HEK293 (cell line): ENCODE measurements around the gene CIC.

ENCODE experiments used
- CTCF ChIA-PET: fragments of 350-600 bp; formaldehyde crosslinking; extraction: SDS; loops from one replicate; lab custom pipeline; 2021; ENCODE audit warnings: antibody characterized with exemption; lab: Yijun Ruan, JAX
- POLR2A ChIA-PET: fragments of 300-600 bp; formaldehyde crosslinking; extraction: SDS; loops from one replicate; lab custom pipeline; 2020; ENCODE audit warnings: antibody characterized with exemption, inconsistent platforms; lab: Yijun Ruan, JAX
- H3K27ac ChIP-seq: fragments of 200-500 bp; sonication (Bioruptor generic); 2 replicates; pipeline ENCODE4 v1.5.1; 2014; ENCODE audit warnings: low read depth, low read length, control low read depth, inconsistent platforms; ENCODE audit errors: extremely low read depth
- H3K36me3 ChIP-seq, 2 experiments: fragments of 200-500 bp in 1 of 2; sonication (Bioruptor generic) in 1 of 2; 1 replicate in 1 of 2; 2 replicates in 1 of 2; pipeline ENCODE4 v1.5.1; 2014 to 2017; ENCODE audit warnings: inconsistent platforms in 2 of 2, low read length in 2 of 2; ENCODE audit not compliant: control insufficient read depth in 2 of 2, insufficient read depth in 1 of 2
- H3K4me1 ChIP-seq: fragments of 200-500 bp; sonication (Bioruptor generic); 2 replicates; pipeline ENCODE4 v1.5.1; 2014; ENCODE audit warnings: mild to moderate bottlenecking, low read length, inconsistent platforms; ENCODE audit not compliant: control insufficient read depth, insufficient read depth
- H3K4me3 ChIP-seq: 2 replicates; pipeline ENCODE4 v1.5.1; 2011; ENCODE audit warnings: low read depth, mild to moderate bottlenecking, control low read depth, low read length, moderate library complexity
- H3K9me3 ChIP-seq: fragments of 200-500 bp; sonication (Bioruptor generic); 2 replicates; pipeline ENCODE4 v1.5.1; 2014; ENCODE audit warnings: low read depth, low read length, inconsistent platforms; ENCODE audit not compliant: control insufficient read depth, insufficient read depth
- OSR2 ChIP-seq: fragments of 450-650 bp; formaldehyde crosslinking; IDR thresholded peaks from 2 replicates; pipeline ENCODE4 v1.5.1; 2016; ENCODE audit warnings: missing biosample characterization, missing genetic modification characterization
- RBAK ChIP-seq: fragments of 450-650 bp; formaldehyde crosslinking; IDR thresholded peaks from 2 replicates; pipeline ENCODE4 v1.5.1; 2016; ENCODE audit warnings: missing biosample characterization, missing genetic modification characterization
- TRIM28 ChIP-seq: IDR thresholded peaks from 2 replicates; pipeline ENCODE4 v1.6.1; 2011; ENCODE audit warnings: low read length, control low read depth, borderline replicate concordance
- ZBTB17 ChIP-seq: fragments of 450-650 bp; formaldehyde crosslinking; IDR thresholded peaks from 2 replicates; pipeline ENCODE4 v1.5.1; 2016; ENCODE audit warnings: missing biosample characterization, missing genetic modification characterization
- ZNF335 ChIP-seq: fragments of 450-650 bp; formaldehyde crosslinking; conservative IDR thresholded peaks from 2 replicates; pipeline ENCODE4 v1.5.1; 2016; ENCODE audit warnings: missing biosample characterization, missing genetic modification characterization
- ZNF416 ChIP-seq: fragments of 450-650 bp; formaldehyde crosslinking; IDR thresholded peaks from 2 replicates; pipeline ENCODE4 v1.5.1; 2016; ENCODE audit warnings: missing biosample characterization, missing genetic modification characterization
- ZNF423 ChIP-seq: fragments of 450-650 bp; formaldehyde crosslinking; IDR thresholded peaks from 2 replicates; pipeline ENCODE4 v1.5.1; 2016; ENCODE audit warnings: missing biosample characterization, missing genetic modification characterization
- ZNF426 ChIP-seq: fragments of 450-650 bp; formaldehyde crosslinking; IDR thresholded peaks from 2 replicates; pipeline ENCODE4 v1.5.1; 2017; ENCODE audit warnings: missing biosample characterization, missing genetic modification characterization, mild to moderate bottlenecking, inconsistent platforms, moderate library complexity
- ZNF433 ChIP-seq: fragments of 450-650 bp; formaldehyde crosslinking; IDR thresholded peaks from 2 replicates; pipeline ENCODE4 v1.5.1; 2016; ENCODE audit warnings: missing biosample characterization, missing genetic modification characterization, low read depth
- ZNF549 ChIP-seq: fragments of 450-650 bp; IDR thresholded peaks from 2 replicates; pipeline ENCODE4 v1.5.1; 2018; ENCODE audit warnings: missing biosample characterization, missing genetic modification characterization, mild to moderate bottlenecking, inconsistent platforms, moderate library complexity
- ZNF585B ChIP-seq: fragments of 450-650 bp; formaldehyde crosslinking; IDR thresholded peaks from 2 replicates; pipeline ENCODE4 v1.5.1; 2016; ENCODE audit warnings: missing biosample characterization, missing genetic modification characterization
- ZNF670 ChIP-seq: fragments of 450-650 bp; formaldehyde crosslinking; IDR thresholded peaks from 2 replicates; pipeline ENCODE4 v1.5.1; 2016; ENCODE audit warnings: missing biosample characterization, missing genetic modification characterization, low read depth
- ZNF701 ChIP-seq: fragments of 450-650 bp; formaldehyde crosslinking; IDR thresholded peaks from 2 replicates; pipeline ENCODE4 v1.5.1; 2016; ENCODE audit warnings: missing biosample characterization, missing genetic modification characterization
- TF ChIP-seq, protein P1 (sequence below): fragments of 450-650 bp; formaldehyde crosslinking; IDR thresholded peaks from 2 replicates; pipeline ENCODE4 v1.5.1; 2017; ENCODE audit warnings: missing biosample characterization, missing genetic modification characterization
- TF ChIP-seq, protein P2 (sequence below): sonication (generic); formaldehyde crosslinking; IDR thresholded peaks from 2 replicates; pipeline ENCODE4 v1.8.1; 2022; ENCODE audit warnings: mild to moderate bottlenecking, moderate library complexity, missing genetic modification reagents
- TF ChIP-seq, protein P3 (sequence below): fragments of 450-650 bp; IDR thresholded peaks from 2 replicates; pipeline ENCODE4 v1.5.1; 2018; ENCODE audit warnings: missing biosample characterization, mild to moderate bottlenecking, missing genetic modification characterization
- TF ChIP-seq, protein P4 (sequence below): fragments of 450-650 bp; formaldehyde crosslinking; IDR thresholded peaks from 2 replicates; pipeline ENCODE4 v1.5.1; 2016; ENCODE audit warnings: missing biosample characterization, missing genetic modification characterization

Gene CIC

DNA sequence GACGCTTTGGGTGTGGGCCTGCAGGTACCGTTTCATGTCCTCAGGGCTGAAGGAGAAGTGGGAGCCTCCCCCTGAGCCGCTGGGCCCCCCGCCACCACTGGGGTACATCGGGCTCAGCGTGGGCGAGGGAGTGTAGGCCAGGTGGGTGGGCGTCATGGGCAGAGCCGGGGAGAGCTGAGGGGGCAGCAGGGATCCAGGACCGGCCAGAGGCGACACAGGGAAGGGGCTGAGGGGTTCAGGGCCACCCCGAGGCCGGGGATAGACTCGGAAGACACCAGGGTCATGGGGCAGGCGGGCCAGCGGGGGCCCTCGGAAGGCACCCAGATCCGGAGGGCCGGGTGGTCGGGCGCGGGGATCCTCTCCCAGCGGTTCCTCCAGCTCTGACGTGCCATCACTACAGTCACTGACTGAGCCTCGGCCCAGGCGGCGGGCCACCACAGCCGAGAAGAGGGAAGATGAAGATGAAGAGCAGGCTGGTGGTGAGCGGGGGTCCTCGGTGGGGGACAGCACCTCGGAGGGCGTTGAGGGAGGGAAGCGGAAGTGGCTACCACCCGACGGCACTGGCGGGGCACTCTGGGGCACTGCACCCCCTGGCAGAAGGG, 19.8 kb upstream of the CIC start (continued):
- TF ChIP-seq, protein P1, sequence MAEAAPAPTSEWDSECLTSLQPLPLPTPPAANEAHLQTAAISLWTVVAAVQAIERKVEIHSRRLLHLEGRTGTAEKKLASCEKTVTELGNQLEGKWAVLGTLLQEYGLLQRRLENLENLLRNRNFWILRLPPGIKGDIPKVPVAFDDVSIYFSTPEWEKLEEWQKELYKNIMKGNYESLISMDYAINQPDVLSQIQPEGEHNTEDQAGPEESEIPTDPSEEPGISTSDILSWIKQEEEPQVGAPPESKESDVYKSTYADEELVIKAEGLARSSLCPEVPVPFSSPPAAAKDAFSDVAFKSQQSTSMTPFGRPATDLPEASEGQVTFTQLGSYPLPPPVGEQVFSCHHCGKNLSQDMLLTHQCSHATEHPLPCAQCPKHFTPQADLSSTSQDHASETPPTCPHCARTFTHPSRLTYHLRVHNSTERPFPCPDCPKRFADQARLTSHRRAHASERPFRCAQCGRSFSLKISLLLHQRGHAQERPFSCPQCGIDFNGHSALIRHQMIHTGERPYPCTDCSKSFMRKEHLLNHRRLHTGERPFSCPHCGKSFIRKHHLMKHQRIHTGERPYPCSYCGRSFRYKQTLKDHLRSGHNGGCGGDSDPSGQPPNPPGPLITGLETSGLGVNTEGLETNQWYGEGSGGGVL (tag by site-specific recombination), result no peak
- TF ChIP-seq ZNF416 (tag by site-specific recombination), result no peak

DNA sequence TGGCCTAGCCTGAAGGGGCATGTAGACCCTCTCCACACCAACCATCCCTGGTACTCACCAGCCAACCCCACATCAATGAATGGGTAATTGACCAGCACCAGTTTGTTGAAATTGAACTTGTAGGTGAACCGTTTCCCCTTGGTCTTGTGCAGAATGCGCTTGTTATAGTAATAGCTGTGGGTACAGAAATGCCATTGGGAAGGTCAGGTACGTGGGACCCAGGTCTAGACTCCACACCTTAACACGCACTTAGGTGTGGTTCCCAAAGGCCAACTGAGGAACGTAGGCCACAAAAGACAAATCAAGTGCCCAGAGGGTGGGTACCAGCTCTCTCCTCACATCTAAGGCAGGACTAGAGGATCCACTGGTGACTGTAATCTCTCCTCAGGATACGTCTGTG, 19.3 kb upstream of the CIC start:
- peaks cover 26% of the 10 kb centered on the region for H3K4me1 ChIP-seq
- TF ChIP-seq ZBTB17 (tag by site-specific recombination), result peak; percentile 72
- no peak for TF ChIP-seq TRIM28
- POLR2A ChIA-PET, result interaction anchor here (13.9 kb wide), 1 partner anchor 30 kb away, joined by 242 read pairs; no protein-coding TSS in a partner anchor
- H3K9me3 ChIP-seq, result no peaks in the 10 kb centered on the region
- H3K27ac ChIP-seq, result 0 out of 2 replicates have a peak overlapping the region, but pooled peaks have one; percentile 64
- peaks cover 11 to 23% of the 10 kb centered on the region in 2 experiments; a peak in 2 of 3 replicates for H3K36me3 ChIP-seq
- H3K4me3 ChIP-seq, result no peak overlapping the region
- CTCF ChIA-PET, result interaction anchor here (0.9 to 11.8 kb wide), 4 partner anchors 29 to 47 kb away, joined by 3 to 276 read pairs (median 9); no protein-coding TSS in a partner anchor

DNA sequence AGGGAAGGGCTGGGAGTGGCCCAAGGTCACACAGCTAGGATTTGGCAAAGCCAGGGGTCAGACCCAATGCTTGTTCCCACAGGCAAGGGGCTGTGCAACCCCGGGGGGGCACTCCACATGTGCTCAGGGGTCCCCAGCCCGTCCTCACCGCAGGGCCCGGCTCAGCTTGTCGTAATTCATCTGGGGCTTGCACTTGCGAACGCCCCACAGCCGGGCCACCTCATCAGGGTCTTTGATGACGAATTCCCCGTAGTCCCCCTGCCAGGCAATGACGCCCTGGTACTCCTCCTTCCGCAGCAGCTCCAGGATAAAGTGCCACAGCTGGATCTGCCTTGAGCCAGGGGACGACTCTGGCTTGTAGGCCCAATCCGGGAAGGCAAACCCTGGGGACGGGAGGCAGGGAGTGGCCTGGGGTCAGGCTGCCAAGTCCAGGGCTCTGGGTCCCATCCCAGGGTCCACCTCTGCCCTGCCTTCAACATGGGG, 18.8 kb upstream of the CIC start:
- Histone ChIP-seq H3K4me1 (peaks cover 26% of the 10 kb centered on the region), H3K36me3 (peaks cover 11 to 23% of the 10 kb centered on the region in 2 experiments; a peak in 2 of 3 replicates), H3K27ac (peak overlapping the region; percentile 64), H3K9me3 (no peaks in the 10 kb centered on the region), H3K4me3 (no peak overlapping the region)
- POLR2A ChIA-PET, result interaction anchor here (0.7 to 13.9 kb wide), 2 partner anchors 29 to 49 kb away, joined by 3 to 242 read pairs; no protein-coding TSS in a partner anchor
- CTCF ChIA-PET, result interaction anchor here (0.9 to 11.8 kb wide), 4 partner anchors 29 to 46 kb away, joined by 3 to 276 read pairs (median 9); no protein-coding TSS in a partner anchor
- TF ChIP-seq ZNF423 (tag by site-specific recombination) (no peak), ZNF426 (tag by site-specific recombination) (no peak), ZNF433 (no peak), ZNF335 (tag by site-specific recombination) (no peak), ZNF701 (tag by site-specific recombination) (no peak), RBAK (tag by site-specific recombination) (no peak), ZNF549 (tag by site-specific recombination) (no peak), ZNF585B (tag by site-specific recombination) (no peak), OSR2 (tag by site-specific recombination) (no peak), ZNF670 (no peak)
- TF ChIP-seq, protein P2, sequence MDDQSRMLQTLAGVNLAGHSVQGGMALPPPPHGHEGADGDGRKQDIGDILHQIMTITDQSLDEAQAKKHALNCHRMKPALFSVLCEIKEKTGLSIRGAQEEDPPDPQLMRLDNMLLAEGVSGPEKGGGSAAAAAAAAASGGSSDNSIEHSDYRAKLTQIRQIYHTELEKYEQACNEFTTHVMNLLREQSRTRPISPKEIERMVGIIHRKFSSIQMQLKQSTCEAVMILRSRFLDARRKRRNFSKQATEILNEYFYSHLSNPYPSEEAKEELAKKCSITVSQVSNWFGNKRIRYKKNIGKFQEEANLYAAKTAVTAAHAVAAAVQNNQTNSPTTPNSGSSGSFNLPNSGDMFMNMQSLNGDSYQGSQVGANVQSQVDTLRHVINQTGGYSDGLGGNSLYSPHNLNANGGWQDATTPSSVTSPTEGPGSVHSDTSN (CRISPR knock-in tag), result no peak
- TF ChIP-seq, protein P3, sequence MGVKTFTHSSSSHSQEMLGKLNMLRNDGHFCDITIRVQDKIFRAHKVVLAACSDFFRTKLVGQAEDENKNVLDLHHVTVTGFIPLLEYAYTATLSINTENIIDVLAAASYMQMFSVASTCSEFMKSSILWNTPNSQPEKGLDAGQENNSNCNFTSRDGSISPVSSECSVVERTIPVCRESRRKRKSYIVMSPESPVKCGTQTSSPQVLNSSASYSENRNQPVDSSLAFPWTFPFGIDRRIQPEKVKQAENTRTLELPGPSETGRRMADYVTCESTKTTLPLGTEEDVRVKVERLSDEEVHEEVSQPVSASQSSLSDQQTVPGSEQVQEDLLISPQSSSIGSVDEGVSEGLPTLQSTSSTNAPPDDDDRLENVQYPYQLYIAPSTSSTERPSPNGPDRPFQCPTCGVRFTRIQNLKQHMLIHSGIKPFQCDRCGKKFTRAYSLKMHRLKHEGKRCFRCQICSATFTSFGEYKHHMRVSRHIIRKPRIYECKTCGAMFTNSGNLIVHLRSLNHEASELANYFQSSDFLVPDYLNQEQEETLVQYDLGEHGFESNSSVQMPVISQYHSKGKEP, result no peak
- TF ChIP-seq, protein P4, sequence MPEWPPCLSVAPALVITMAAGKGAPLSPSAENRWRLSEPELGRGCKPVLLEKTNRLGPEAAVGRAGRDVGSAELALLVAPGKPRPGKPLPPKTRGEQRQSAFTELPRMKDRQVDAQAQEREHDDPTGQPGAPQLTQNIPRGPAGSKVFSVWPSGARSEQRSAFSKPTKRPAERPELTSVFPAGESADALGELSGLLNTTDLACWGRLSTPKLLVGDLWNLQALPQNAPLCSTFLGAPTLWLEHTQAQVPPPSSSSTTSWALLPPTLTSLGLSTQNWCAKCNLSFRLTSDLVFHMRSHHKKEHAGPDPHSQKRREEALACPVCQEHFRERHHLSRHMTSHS (tag by site-specific recombination), result no peak
